ENCODE measurements around the gene GATA2. TPM values are rescaled to one million over a fixed set of nuclear protein-coding genes. Genes with fewer than 3 reads are reported as not detected.
A peak's percentile ranks its signal among the peaks of the same experiment; 100 is the strongest.

Gene GATA2
- total and polyA plus RNA-seq, 2 experiments from 2014 or later, result 0.52 to 0.83 TPM

- peaks cover 56% of the 10 kb centered on the region for H3K4me1 Mint-ChIP-seq
Observed at GRCh38 chr3:128480278-128480677, 12.7 kb downstream of the GATA2 start.

GRCh38 chr3:128479558-128480086 is 13.4 kb downstream of the GATA2 start:
- peaks cover 98% of the 10 kb centered on the region for H3K27me3 Mint-ChIP-seq (ENCODE audit: insufficient read depth, low read depth, poor library complexity)
- Histone ChIP-seq H3K9me2 (ENCODE audit: insufficient read depth) (peaks cover 11% of the 10 kb centered on the region), H3K27me3 (ENCODE audit: insufficient read depth) (peaks cover 100% of the 10 kb centered on the region), H3K27ac (ENCODE audit: low read depth) (no peak overlapping the region), H3K36me3 (ENCODE audit: insufficient read depth) (no peaks in the 10 kb centered on the region), H3F3A (replicated peaks; ENCODE audit: low read depth) (peaks cover 14% of the 10 kb centered on the region), H3K79me2 (replicated peaks; ENCODE audit: insufficient read depth) (no peaks in the 10 kb centered on the region), H2AFZ (no peak overlapping the region), H3K4me1 (ENCODE audit: insufficient read depth) (peaks cover 40% of the 10 kb centered on the region), H3K4me2 (no peak overlapping the region), H4K20me1 (replicated peaks; ENCODE audit: insufficient read depth) (peaks cover 3% of the 10 kb centered on the region; the same call in 1 of the 2 replicates), H3K4me3 (no peak overlapping the region)
- DNase-seq (ENCODE audit: low spot score) (no peak), ATAC-seq (no peak)
- no peaks in the 10 kb centered on the region; the same call in 2 of the 3 replicates for H3K9me3 Mint-ChIP-seq
- no peak for TF ChIP-seq STAT1 (IDR thresholded peaks at IDR 0.05; ENCODE audit: unreplicated experiment)
- no peak for TF ChIP-seq REST (IDR thresholded peaks at IDR 0.05; ENCODE audit: unreplicated experiment)
- no peak for TF ChIP-seq ZNF331 (CRISPR knock-in tag; IDR thresholded peaks at IDR 0.05; ENCODE audit: low read depth)
- TF ChIP-seq ETS1 (IDR thresholded peaks at IDR 0.05), result no peak
- no peak for TF ChIP-seq JUNB (IDR thresholded peaks at IDR 0.05; ENCODE audit: unreplicated experiment)
- H3K4me3 Mint-ChIP-seq, result no peak overlapping the region
- H3K4me1 Mint-ChIP-seq, result peaks cover 56% of the 10 kb centered on the region
- no peak overlapping the region for H3K27ac Mint-ChIP-seq
- H3K36me3 Mint-ChIP-seq (ENCODE audit: low read depth), result no peaks in the 10 kb centered on the region; the same call in 2 of the 3 replicates

More at GRCh38 chr3:128480278-128480677, 12.7 kb downstream of the GATA2 start:
- Histone ChIP-seq H3K79me2 (replicated peaks; ENCODE audit: insufficient read depth) (no peaks in the 10 kb centered on the region), H2AFZ (no peak overlapping the region), H3K4me2 (no peak overlapping the region), H3K27me3 (ENCODE audit: insufficient read depth) (peaks cover 100% of the 10 kb centered on the region), H3K36me3 (ENCODE audit: insufficient read depth) (no peaks in the 10 kb centered on the region), H3K9me2 (ENCODE audit: insufficient read depth) (peaks cover 11% of the 10 kb centered on the region), H4K20me1 (replicated peaks; ENCODE audit: insufficient read depth) (peaks cover 6% of the 10 kb centered on the region), H3K27ac (ENCODE audit: low read depth) (no peak overlapping the region), H3F3A (replicated peaks; ENCODE audit: low read depth) (peaks cover 20% of the 10 kb centered on the region), H3K4me3 (no peak overlapping the region), H3K4me1 (ENCODE audit: insufficient read depth) (peaks cover 40% of the 10 kb centered on the region)
- H3K27ac Mint-ChIP-seq, result no peak overlapping the region
- no peak for TF ChIP-seq STAT1 (IDR thresholded peaks at IDR 0.05; ENCODE audit: unreplicated experiment)
- no peak for DNase-seq (ENCODE audit: low spot score)
- no peaks in the 10 kb centered on the region; the same call in 2 of the 3 replicates for H3K9me3 Mint-ChIP-seq
- no peaks in the 10 kb centered on the region; the same call in 2 of the 3 replicates for H3K36me3 Mint-ChIP-seq (ENCODE audit: low read depth)
- H3K4me3 Mint-ChIP-seq, result 0 out of 3 replicates have a peak overlapping the region, but pooled peaks have one; percentile 10
- peaks cover 98% of the 10 kb centered on the region for H3K27me3 Mint-ChIP-seq (ENCODE audit: insufficient read depth, low read depth, poor library complexity)
- no peak for ATAC-seq

Data from GM23338 (cell line).